ENCODE measurements around the gene SLC15A5.

The SLC15A5 gene, protein sequence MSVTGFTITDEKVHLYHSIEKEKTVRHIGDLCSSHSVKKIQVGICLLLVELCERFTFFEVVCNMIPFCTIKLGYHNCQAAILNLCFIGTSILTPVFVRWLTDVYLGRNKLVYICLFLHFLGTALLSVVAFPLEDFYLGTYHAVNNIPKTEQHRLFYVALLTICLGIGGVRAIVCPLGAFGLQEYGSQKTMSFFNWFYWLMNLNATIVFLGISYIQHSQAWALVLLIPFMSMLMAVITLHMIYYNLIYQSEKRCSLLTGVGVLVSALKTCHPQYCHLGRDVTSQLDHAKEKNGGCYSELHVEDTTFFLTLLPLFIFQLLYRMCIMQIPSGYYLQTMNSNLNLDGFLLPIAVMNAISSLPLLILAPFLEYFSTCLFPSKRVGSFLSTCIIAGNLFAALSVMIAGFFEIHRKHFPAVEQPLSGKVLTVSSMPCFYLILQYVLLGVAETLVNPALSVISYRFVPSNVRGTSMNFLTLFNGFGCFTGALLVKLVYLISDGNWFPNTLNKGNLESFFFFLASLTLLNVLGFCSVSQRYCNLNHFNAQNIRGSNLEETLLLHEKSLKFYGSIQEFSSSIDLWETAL

DNA sequence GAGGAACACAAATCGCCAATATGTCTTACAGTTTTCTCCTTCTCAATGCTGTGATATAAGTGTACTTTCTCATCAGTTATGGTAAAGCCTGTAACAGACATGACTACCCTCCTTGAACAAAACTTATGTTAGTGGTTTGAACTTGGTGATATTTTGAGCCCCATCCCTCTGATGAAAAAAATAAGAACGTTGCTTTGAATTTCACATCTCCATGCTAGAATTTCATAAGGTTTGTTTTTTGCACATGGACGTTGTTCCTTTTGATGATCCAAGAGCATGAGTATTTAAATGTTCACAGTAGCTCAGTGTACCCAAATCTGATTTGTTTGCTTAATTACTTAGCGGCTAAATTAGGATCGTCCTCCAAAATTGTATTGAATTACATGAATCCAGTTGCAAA is at the start of gene SLC15A5:
Gene SLC15A5, minus strand, starts transcription at position 101 of the 400 bp plus-strand sequence. Its CDS starts 0 bp downstream, at position 101.
- DNase-seq (ENCODE audit: extremely low read depth in 1 of 2, low read depth in 1 of 2): no peak

DNA sequence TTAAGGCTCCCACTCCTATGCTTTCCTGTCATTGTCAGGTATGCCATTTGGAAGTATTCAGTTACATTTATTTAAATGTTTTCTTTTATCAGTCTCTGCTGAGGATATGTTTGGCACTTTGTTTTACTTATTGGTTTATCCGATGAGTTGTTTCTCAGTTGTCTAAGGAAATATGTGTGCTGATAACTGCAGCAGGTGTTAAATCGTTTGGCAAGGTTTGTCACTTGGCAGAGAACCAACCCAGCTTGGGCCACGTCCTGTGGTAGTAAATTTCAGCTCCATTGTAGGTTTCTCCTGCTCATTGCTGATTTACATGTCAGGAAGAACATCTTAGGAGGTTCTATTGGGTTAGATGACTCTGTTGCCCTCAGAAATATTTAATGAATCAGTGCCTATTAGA is 47.9 kb upstream of the SLC15A5 start:
- DNase-seq (ENCODE audit: extremely low read depth in 1 of 2, low read depth in 1 of 2): no peak

DNA sequence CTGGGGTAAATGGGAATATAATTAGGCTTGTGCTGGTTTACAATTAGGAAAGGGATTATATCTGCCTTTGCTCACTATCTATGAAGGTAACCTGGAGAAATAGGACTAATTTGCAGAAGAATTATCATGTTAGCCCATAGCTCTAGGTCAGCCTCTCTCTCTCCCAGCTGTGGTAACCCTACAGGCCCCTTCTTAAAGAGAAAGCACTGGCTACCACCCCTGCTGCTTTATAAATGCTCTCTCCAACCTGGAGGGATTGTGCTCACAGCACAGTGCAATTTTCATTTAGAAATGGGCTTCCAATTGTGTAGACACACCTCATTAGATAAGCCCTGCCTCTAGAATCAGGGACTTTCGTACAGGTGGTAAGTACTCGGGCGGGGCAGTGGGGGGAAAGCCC is 47.3 kb upstream of the SLC15A5 start:
- DNase-seq (ENCODE audit: extremely low read depth in 1 of 2, low read depth in 1 of 2): no peak

DNA sequence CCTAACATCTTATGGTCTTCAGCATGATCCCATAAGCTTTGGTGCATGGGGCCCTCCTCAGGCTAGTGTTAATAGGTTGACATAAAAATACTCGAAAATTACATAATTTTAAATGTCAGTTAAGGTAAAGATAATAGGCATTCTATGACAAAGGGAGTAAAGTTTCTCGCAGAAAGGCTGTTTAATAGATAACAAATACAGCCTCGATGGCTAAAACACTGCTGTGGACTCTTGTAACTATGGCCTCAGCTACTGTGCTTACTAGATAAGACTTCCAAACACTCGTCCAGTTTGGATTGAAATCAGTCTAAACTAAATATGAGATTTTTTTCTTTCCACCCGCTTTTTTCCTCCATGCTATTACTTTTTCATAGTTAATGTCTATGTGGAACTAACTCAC is 46.8 kb upstream of the SLC15A5 start:
- DNase-seq (ENCODE audit: extremely low read depth in 1 of 2, low read depth in 1 of 2): no peak

DNA sequence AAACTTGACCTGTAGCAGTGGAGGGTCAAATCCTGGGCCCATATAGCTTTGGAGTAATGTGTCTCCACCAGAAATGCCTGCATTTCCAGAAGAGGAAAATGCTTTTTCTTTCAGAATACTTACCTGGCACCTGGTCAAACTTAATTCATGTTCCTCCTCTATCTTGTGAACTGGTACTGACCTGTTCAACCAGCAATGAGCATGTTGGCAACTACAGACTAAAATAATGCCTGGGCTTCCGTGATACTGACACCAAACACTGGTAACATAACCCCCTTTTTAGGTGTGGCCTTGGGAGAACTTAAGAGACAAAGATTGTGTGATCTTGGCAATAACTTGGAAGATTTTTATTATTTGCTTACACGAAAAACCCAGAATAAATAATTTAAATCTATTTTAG is 46.2 kb upstream of the SLC15A5 start:
- no peak for DNase-seq (ENCODE audit: extremely low read depth in 1 of 2, low read depth in 1 of 2)

DNA sequence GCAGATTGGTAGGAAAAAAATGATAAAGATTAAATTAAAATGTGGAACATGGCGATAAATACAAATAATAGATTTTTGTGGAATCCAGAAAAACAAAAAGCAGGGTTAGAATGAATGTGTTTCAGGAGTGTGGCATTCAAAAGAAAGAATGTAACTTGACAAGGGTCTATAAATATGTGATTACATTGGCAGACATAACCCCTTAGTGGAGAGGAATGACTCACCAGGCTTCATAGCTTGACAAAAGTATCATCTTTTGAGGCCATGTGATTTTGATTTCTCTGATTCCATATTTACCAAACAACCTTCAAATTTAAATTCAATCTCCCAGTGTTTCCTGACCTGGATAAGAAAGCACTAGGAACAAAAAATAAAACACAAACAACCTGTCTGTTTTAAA is 45.5 kb upstream of the SLC15A5 start:
- no peak for DNase-seq (ENCODE audit: extremely low read depth in 1 of 2, low read depth in 1 of 2)

DNA sequence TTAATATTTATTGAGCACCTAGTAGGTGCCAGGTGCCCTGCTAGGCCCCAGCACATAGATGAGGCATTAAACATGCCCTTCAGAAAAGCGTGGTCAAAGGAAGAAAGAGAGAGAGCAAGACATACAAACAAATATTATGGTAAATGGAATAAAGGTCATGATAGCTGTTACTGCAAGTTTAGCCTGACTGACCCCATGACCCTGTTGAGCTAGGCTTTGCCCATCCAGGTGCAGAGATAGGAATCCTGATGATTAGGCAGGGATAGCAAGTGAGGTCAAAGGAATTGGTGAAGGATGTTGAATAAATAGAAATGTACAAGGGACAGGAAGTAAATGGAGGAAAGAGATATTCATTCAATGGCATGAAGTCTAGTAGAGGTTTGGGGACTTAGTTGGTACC is 33.4 kb upstream of the SLC15A5 start:
- no peak for DNase-seq (ENCODE audit: extremely low read depth in 1 of 2, low read depth in 1 of 2)

DNA sequence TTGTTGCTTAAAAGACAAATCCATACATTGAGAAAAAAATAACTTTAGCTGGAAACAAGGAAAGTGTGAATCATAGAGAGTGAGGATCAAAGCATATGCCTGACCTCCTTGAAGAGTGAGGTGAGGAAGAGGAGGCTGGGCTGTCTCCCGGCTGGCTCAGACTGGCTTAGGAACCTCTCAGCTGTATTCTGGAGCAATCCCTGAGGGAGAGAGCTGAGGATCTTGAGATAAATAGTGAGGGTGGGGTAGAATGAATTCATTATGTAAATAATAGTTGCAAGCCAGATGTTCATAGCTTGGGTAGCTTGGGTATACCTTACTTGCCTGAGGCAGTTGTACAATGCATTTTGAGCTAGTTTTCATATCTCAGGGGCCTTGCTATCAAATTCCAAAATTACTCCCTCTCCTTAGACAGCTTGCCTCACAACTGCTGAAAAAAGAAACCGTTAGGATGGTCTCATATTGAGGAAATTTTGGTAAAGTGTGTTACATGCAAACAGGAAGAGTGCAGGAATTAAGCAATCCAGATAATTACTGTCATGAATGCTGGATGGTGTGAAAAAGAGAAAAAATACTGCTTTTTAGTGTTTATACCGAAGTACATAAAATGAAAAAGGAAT is 30.5 kb upstream of the SLC15A5 start:
- DNase-seq (ENCODE audit: extremely low read depth in 1 of 2, low read depth in 1 of 2): no peak

DNA sequence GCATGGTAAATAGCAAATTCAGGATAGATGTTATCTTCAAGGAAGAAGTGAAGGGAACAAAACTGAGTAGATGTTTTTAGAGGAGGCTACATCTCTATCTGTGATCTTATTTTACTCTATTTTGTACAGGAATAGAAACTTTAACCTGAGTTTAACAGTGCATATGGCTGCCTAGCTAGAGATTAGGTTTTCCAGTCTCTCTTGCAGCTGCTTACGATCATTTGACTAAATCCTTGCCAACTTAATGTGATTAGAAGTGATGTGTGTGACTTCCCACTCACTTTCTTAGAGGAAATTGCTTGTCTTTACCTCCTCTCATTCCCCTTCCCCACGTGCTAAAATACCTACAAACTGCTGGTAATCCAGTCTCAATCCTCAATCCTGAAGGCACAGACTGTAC is 26.5 kb upstream of the SLC15A5 start:
- DNase-seq (ENCODE audit: extremely low read depth in 1 of 2, low read depth in 1 of 2): no peak

DNA sequence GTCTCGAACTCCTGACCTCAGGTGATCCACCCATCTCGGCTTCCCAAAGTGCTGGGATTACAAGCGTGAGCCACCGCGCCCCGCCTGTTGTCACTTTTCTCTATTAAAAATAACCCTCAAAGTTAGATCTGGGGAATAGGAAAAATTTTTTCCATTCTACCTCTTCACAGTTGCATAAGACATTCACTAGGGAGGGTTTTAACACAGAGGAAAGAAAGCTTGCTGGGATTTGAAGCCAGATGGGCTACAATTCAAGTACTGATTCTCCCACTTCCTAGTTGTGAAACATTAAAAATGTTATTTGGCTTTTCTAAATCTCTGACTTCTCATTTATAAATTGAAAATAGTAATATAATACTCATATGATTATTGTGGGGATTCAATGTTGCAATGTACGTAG is 23.3 kb upstream of the SLC15A5 start:
- no peak for DNase-seq (ENCODE audit: extremely low read depth in 1 of 2, low read depth in 1 of 2)

DNA sequence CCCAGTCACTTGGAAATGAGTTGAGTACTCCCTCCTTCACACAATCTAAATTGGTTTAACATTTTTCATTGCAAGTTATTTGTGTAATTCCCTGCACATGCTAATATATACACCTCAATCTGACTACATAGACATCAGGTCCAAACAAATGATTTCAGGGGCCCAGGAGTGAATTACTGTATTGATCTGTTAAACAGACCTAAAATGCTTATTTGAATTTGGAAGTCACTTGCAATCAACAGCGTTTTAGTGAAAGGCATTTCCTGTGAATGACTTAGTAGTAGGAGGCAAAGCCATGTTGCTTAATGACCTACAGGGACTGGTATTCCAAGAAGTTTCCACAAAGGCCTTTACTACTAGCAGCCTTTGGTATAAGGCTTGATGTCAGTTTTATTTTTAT is 22.6 kb upstream of the SLC15A5 start:
- no peak for DNase-seq (ENCODE audit: extremely low read depth in 1 of 2, low read depth in 1 of 2)

DNA sequence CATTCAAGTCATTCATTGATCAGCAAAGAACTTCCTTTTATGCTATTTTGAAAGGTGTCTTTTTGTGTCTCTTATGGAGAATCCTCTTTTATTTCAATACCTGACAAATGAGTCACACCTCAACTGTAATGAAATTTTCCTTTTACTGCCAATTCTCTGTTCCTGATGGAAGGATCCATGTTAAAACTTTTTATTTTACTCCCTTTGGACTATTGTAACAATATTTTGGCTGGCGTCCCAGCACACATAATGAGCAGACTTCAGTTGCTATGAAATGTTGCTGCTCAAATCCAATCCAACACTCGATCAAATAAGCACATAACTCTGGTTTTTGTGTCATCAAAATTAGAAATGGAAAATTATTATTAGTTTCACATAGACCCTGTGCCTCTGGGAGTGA is 21.9 kb upstream of the SLC15A5 start:
- DNase-seq (ENCODE audit: extremely low read depth in 1 of 2, low read depth in 1 of 2): no peak

DNA sequence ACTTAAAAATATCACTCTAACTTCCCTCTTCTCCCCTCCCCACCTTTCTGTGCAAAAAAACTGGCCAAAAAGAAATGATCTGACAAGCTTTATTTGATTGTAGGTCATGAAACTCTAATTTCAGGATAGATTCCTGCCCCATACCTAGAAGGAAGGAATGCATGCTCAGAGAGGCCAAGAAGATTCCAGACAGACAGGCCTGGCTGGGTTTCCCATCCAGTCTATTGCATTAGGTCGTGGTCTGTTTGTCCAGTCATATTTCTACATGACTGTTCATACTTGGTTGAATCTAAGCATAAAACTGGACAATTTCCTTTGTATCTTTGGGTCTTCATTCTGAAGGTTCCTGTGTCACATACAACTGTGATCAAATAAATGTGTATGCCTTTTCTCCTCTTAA is 20.0 kb upstream of the SLC15A5 start:
- DNase-seq (ENCODE audit: extremely low read depth in 1 of 2, low read depth in 1 of 2): no peak

DNA sequence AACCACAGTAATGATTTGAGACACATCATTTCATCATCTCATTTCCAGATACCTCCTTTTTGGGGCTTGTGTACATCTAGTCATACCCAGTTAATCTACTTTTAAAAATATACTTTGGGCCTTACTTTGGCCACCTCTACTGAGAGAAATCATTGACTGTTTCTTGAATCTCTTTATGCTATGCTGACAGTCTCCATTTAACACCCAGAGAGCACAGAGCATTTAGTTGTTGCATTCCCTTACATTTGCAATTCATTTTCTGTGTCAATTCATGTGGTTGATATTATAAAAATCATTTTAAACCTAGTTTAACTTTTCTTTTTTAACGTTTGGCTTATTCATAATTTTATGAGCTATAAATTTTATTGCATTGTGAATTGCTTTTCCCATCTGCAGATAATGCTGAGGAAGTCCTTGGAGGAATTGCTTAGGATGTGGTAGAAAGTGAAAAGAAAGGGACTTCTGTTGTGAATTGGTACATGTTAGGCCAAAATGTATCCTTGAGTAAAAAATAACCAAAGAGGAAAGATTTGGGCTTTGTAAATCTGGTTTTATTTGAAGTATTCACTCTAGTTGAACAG is 17.0 kb upstream of the SLC15A5 start:
- no peak for DNase-seq (ENCODE audit: extremely low read depth in 1 of 2, low read depth in 1 of 2)

DNA sequence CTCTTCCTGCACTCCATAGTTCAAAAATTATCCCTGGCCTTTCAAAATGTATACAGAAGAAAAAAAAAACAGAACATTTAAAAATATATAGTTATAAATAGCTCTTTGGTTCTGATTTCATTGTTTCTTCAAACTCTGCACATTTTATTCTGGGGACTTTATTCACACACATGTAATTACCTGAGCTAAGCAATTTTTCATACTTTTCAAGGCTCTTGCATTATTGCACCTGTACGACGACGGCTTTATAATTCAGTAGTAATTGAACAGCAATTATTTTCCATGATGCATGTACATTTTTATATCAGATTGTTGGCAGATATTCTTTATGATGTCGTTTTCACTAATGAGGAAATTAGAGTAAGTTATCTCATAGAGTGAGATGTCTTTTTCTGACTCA is 13.5 kb upstream of the SLC15A5 start:
- DNase-seq (ENCODE audit: extremely low read depth in 1 of 2, low read depth in 1 of 2): no peak

DNA sequence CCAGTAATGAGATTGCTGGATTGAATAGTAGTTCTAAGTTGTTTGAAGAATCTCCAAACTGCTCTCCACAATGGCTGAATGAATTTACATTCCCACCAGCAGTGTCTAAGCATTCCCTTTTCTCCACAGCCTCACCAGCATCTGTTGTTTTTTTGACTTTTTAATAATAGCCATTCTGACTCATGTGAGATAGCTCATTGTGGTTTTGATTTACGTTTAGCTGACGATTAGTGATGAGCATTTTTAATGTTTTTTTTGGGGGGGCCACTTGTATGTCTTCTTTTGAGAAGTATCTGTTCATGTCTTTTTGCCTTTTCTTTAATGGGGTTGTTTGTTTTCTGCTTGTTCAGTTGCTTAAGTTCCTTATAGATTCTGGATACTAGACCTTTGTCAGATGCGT is 8.1 kb upstream of the SLC15A5 start:
- DNase-seq (ENCODE audit: extremely low read depth in 1 of 2, low read depth in 1 of 2): no peak

DNA sequence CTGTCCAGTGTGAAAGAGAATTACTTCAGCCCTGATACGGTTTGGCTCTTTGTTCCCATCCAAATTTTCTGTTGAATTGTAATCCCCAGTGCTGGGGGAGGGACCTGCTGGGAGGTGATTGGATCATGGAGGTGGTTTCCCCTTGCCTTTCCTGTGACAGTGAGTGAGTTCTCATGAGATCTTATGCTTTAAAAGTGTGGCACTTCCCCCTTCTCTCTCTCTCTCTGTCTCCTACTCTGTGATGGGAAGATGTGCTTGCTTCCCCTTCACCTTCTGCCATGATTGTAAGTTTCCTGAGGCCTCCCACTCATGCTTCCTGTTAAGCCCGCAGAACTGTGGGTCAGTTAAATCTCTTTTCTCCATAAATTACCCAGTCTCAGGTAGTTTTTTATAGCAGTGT is 5.5 kb upstream of the SLC15A5 start:
- DNase-seq (ENCODE audit: extremely low read depth in 1 of 2, low read depth in 1 of 2): no peak

DNA sequence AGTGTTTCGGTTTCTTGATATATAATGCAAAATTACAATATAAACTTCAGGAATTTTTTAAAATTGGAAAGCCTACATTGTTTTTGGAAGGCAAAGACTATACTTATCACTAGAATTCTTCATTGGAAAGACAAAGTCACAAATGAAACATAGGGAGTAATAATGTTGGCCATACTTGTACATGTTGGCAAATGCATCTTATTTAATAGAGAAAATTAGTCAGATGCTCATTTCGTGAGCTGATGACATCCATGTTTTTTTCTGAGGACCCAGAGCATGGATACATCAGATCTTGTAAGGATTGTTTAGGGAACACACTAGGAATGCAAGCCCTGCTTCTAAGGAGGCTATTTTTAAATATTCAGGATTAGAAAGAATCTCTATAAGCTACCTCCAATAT is 4.6 kb upstream of the SLC15A5 start:
- DNase-seq (ENCODE audit: extremely low read depth in 1 of 2, low read depth in 1 of 2): no peak

DNA sequence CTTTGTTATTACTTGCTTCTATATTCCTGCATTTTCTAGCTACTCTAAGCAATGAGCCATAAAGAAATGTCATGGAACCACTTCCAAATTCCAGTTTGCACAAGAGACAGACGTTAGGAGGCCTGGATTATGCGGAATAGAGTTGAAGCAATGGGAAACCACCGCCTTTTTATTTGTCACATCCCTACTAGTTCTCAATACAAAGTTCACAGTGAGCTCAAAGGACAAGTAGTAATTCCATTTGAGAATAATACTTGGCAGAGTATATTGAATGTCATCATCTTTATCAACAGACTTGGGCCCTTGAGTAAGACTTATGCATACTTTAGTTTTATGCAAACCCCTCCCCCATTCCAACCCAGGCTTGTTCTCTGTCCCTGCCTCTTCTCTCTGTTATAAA is 3.7 kb upstream of the SLC15A5 start:
- DNase-seq (ENCODE audit: extremely low read depth in 1 of 2, low read depth in 1 of 2): no peak

DNA sequence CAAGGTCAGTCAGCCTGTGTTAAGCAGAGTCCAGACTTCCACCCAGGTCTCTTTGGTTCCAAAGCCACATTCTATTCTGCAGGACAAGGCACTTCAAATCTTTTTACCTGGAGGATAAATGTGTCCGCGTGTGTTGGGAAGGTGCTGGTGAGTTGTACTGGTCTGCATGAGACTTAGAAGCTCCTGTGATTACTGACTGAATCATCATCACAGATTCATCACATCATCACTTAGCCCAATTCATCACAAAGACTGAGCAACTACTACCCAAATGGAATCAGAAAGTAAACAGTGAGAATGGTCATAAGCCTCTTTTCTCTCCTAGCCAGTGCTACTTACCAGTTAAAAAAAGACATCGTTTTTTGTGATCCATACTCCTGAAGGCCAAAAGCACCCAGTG is 5.3 kb downstream of the SLC15A5 start:
- DNase-seq (ENCODE audit: extremely low read depth in 1 of 2, low read depth in 1 of 2): no peak

DNA sequence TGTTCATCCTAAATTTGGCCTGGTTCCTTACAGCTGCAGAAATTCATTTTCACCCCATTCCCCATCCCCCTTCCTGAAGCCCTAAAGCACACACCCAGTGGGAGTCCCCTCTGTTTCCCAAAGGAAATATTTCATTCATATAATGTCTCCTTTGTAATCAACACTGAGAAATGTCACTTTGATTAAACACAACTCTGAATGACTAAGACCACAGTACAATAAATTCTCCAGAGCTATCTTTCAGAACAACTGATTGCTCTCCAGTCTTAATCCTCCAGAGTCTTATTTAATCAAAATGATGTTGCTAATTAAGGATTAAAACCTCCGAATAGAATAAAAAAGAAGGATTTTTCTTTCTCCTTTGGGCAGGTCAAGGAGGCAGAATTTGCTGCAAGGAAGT is 6.4 kb downstream of the SLC15A5 start:
- no peak for DNase-seq (ENCODE audit: extremely low read depth in 1 of 2, low read depth in 1 of 2)

DNA sequence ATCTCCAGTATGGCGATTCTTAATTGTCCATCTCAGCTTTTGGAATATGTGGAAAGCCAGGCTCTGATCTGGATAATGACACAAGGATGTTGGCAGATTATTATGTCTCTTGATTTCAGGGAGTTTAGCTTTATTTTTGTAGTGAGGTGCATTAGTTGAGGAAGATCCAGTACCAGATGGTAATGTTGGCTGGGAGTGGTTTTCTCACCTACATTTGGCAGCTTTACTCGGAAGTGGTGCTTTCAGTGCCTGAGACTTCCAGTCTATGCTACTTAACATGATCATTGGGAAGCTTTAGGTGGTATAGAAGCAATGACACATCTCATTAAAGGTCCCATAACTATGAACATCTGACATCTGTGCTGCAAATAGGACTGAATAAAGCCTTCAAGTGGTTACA is 7.5 kb downstream of the SLC15A5 start:
- DNase-seq (ENCODE audit: extremely low read depth in 1 of 2, low read depth in 1 of 2): no peak

All from activated CD8-positive, alpha-beta memory T cell treated with anti-CD3 and anti-CD28 coated beads for 1 hour (primary cell).